ENCODE measurements around the gene C12orf75. TPM values are rescaled to one million over a fixed set of nuclear protein-coding genes. Genes with fewer than 3 reads are reported as not detected.
"Not testable (repeated sequence)": the region's sequence is repeated elsewhere in the genome, so short reads cannot be mapped to it uniquely, and the experiment has no call there.

C12orf75 gene
- total RNA-seq, 4 donors from 2014 or later, result 17.4 to 28.5 (median 25.3) TPM

GRCh38 chr12:105402366-105402765 is 71.9 kb downstream of the C12orf75 start:
- H3K27me3 ChIP-seq, result no peaks in the 10 kb centered on the region
- DNase-seq (ENCODE audit: low spot score in 2 of 2), result no peak
- TF ChIP-seq EP300 (IDR thresholded peaks at IDR 0.05), result no peak
- TF ChIP-seq CTCF (IDR thresholded peaks at IDR 0.05), result no peak
- TF ChIP-seq POLR2AphosphoS5 (IDR thresholded peaks at IDR 0.05), result no peak
- TF ChIP-seq POLR2A (IDR thresholded peaks at IDR 0.05), result no peak
- H3K27ac ChIP-seq, result peak overlapping the region; percentile 48
- H3K4me1 ChIP-seq, result peaks cover 6% of the 10 kb centered on the region
- 93% methylated on average over 5 of the region's 5 CpGs for WGBS
- no peaks in the 10 kb centered on the region for H3K36me3 ChIP-seq
- no peak overlapping the region for H3K4me3 ChIP-seq
- no peaks in the 10 kb centered on the region for H3K9me3 ChIP-seq

DNA sequence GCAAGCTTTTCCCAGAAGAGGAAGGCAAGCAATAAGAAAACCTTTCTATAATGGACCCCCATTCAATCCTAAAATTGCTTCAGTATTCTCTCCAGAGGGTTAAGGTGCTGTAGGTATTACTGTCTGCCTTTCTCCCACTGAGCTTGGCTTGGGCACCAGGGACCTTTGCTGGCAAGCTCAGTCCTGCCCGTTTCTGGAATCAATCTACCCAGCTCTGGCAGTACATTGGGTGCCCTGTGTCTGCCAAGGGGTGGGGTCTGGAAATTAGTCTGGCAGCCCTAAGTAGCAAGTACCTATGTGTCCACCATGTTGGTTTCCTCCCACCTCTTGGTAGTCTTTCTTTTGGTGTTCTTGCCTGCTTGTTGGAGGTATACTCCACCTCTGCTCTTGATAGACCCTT is 72.6 kb downstream of the C12orf75 start:
- no peak for TF ChIP-seq EP300 (IDR thresholded peaks at IDR 0.05)
- TF ChIP-seq POLR2A (IDR thresholded peaks at IDR 0.05), result no peak
- no peak for TF ChIP-seq CTCF (IDR thresholded peaks at IDR 0.05)
- TF ChIP-seq POLR2AphosphoS5 (IDR thresholded peaks at IDR 0.05), result peak in 1 of 3 donors; percentile 50
- Histone ChIP-seq H3K9me3 (no peaks in the 10 kb centered on the region), H3K4me3 (no peak overlapping the region), H3K36me3 (no peaks in the 10 kb centered on the region), H3K27ac (peak overlapping the region; percentile 48), H3K4me1 (peaks cover 6% of the 10 kb centered on the region), H3K27me3 (no peaks in the 10 kb centered on the region)
- DNase-seq (ENCODE audit: low spot score in 2 of 2), result no peak
- WGBS, result 64% methylated on average over 1 of the region's 1 CpG

DNA sequence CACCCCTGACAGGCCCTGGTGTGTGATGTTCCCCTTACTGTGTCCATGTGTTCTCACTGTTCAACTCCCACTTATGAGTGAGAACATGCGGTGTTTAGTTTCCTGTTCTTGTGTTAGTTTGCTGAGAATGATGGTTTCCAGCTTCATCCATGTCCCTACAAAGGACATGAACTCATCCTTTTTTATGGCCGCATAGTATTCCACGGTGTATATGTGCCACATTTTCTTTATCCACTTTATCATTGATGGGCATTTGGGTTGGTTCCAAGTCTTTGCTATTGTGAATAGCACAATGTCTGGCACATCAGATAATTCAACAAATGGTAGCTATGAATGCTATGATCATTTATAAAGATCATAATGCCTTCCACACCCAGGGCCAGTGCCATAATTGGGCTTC is 73.6 kb downstream of the C12orf75 start:
- 98% methylated on average over 3 of the region's 3 CpGs for WGBS
- not testable (repeated sequence) for H3K27me3 ChIP-seq; H3K4me1 ChIP-seq; H3K27ac ChIP-seq; DNase-seq (ENCODE audit: low spot score in 2 of 2); H3K4me3 ChIP-seq; H3K36me3 ChIP-seq; H3K9me3 ChIP-seq

DNA sequence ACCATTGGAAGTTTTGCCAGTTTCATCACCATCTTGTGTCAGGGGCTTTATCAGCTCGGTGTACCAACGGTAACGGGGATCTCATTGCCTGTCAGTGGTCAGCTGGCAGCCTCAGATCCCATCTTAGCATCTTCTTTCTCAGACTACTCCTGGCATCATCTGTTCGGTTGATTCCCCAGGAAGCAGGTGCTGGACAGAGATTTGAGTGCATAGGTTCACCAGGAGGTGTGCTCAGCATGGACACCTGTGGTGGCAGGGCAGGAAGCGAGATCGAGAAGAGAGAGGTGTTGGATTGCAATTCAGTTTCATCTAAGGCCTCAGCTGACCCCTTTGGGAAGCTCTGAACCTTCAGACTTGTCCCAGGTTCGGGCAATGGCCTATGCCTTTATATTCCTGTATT is 76.0 kb downstream of the C12orf75 start:
- TF ChIP-seq POLR2A (IDR thresholded peaks at IDR 0.05) (no peak), CTCF (IDR thresholded peaks at IDR 0.05) (no peak), POLR2AphosphoS5 (IDR thresholded peaks at IDR 0.05) (no peak), EP300 (IDR thresholded peaks at IDR 0.05) (no peak)
- Histone ChIP-seq H3K9me3 (no peaks in the 10 kb centered on the region), H3K27me3 (no peaks in the 10 kb centered on the region), H3K27ac (no peak overlapping the region), H3K36me3 (no peaks in the 10 kb centered on the region), H3K4me3 (no peak overlapping the region), H3K4me1 (peaks cover 22% of the 10 kb centered on the region)
- no peak for DNase-seq (ENCODE audit: low spot score in 2 of 2)
- 92% methylated on average over 7 of the region's 7 CpGs for WGBS

- Histone ChIP-seq H3K4me3 (no peak overlapping the region), H3K4me1 (peaks cover 16% of the 10 kb centered on the region), H3K36me3 (no peaks in the 10 kb centered on the region), H3K9me3 (no peaks in the 10 kb centered on the region), H3K27ac (no peak overlapping the region), H3K27me3 (no peaks in the 10 kb centered on the region)
- TF ChIP-seq POLR2AphosphoS5 (IDR thresholded peaks at IDR 0.05) (no peak), EP300 (IDR thresholded peaks at IDR 0.05) (no peak), CTCF (IDR thresholded peaks at IDR 0.05) (no peak), POLR2A (IDR thresholded peaks at IDR 0.05) (no peak)
- WGBS, result 57% methylated on average over 5 of the region's 5 CpGs
- DNase-seq (ENCODE audit: low spot score in 2 of 2), result no peak
Observed at GRCh38 chr12:105409279-105409678, 78.8 kb downstream of the C12orf75 start.

- Histone ChIP-seq H3K27me3 (no peaks in the 10 kb centered on the region), H3K9me3 (no peaks in the 10 kb centered on the region), H3K4me1 (peaks cover 16% of the 10 kb centered on the region), H3K36me3 (no peaks in the 10 kb centered on the region), H3K4me3 (no peak overlapping the region), H3K27ac (no peak overlapping the region)
- WGBS, result 32% methylated on average over 8 of the region's 8 CpGs
- TF ChIP-seq POLR2A (IDR thresholded peaks at IDR 0.05) (no peak), POLR2AphosphoS5 (IDR thresholded peaks at IDR 0.05) (no peak), EP300 (IDR thresholded peaks at IDR 0.05) (no peak), CTCF (IDR thresholded peaks at IDR 0.05) (no peak)
- peak in 1 of 2 donors; percentile 66 for DNase-seq (ENCODE audit: low spot score in 2 of 2)
Observed at GRCh38 chr12:105409801-105410471, 79.4 kb downstream of the C12orf75 start.
